Measurements from ENCODE around the gene SLC25A15. TPM values are rescaled to one million over a fixed set of nuclear protein-coding genes. Genes with fewer than 3 reads are reported as not detected.
"Not testable (repeated sequence)": the region's sequence is repeated elsewhere in the genome, so short reads cannot be mapped to it uniquely, and the experiment has no call there.

The SLC25A15 gene
- total RNA-seq, 2 donors from 2014 or later: 18.0 to 19.2 TPM

- peak; percentile 35 to 65 for ATAC-seq
- peak overlapping the region; percentile 90 to 99 for H3K27ac Mint-ChIP-seq
These were observed 12.1 kb upstream of the SLC25A15 start for GRCh38 chr13:40777166-40777808.

GRCh38 chr13:40777809-40778175 is 11.6 kb upstream of the SLC25A15 start:
- ATAC-seq (no peak), DNase-seq (ENCODE audit: low spot score in 2 of 2) (no peak)
- H3K9me3 Mint-ChIP-seq: no peaks in the 10 kb centered on the region
- peak overlapping the region; percentile 90 to 99 for H3K27ac Mint-ChIP-seq
- H3K36me3 Mint-ChIP-seq: no peaks in the 10 kb centered on the region

More at GRCh38 chr13:40777166-40777808, 12.1 kb upstream of the SLC25A15 start:
- Mint-ChIP-seq H3K36me3 (no peaks in the 10 kb centered on the region), H3K9me3 (no peaks in the 10 kb centered on the region)
- peak in 1 of 2 donors; percentile 43 for DNase-seq (ENCODE audit: low spot score in 2 of 2)

- DNase-seq (ENCODE audit: low spot score in 2 of 2) (no peak), ATAC-seq (no peak)
- no peaks in the 10 kb centered on the region for H3K36me3 Mint-ChIP-seq
- H3K27ac Mint-ChIP-seq: peak overlapping the region; percentile 11 to 63
- H3K9me3 Mint-ChIP-seq: no peaks in the 10 kb centered on the region
These were observed 10.4 kb upstream of the SLC25A15 start for GRCh38 chr13:40779049-40779448.

- ATAC-seq (no peak), DNase-seq (ENCODE audit: low spot score in 2 of 2) (no peak)
- Mint-ChIP-seq H3K27ac (no peak overlapping the region), H3K36me3 (no peaks in the 10 kb centered on the region), H3K9me3 (no peaks in the 10 kb centered on the region)
These were observed 9.6 kb upstream of the SLC25A15 start for GRCh38 chr13:40779796-40780285.

- Mint-ChIP-seq H3K27ac (no peak overlapping the region), H3K36me3 (no peaks in the 10 kb centered on the region), H3K9me3 (no peaks in the 10 kb centered on the region)
- no peak for DNase-seq (ENCODE audit: low spot score in 2 of 2)
- ATAC-seq: no peak
These were observed 8.5 kb upstream of the SLC25A15 start for GRCh38 chr13:40780822-40781401.

GRCh38 chr13:40781717-40782116 is 7.7 kb upstream of the SLC25A15 start:
- H3K36me3 Mint-ChIP-seq: no peaks in the 10 kb centered on the region
- H3K9me3 Mint-ChIP-seq: no peaks in the 10 kb centered on the region
- H3K27ac Mint-ChIP-seq: peak overlapping the region in 1 of 2 donors; percentile 22
- ATAC-seq (no peak), DNase-seq (ENCODE audit: low spot score in 2 of 2) (no peak)

- H3K36me3 Mint-ChIP-seq; H3K27ac Mint-ChIP-seq; ATAC-seq; H3K9me3 Mint-ChIP-seq; DNase-seq (ENCODE audit: low spot score in 2 of 2): not testable (repeated sequence)
These were observed 6.4 kb upstream of the SLC25A15 start for GRCh38 chr13:40782971-40783370.

GRCh38 chr13:40784540-40784939 is 4.9 kb upstream of the SLC25A15 start:
- ATAC-seq (no peak), DNase-seq (ENCODE audit: low spot score in 2 of 2) (no peak)
- no peaks in the 10 kb centered on the region for H3K36me3 Mint-ChIP-seq
- H3K9me3 Mint-ChIP-seq: no peaks in the 10 kb centered on the region
- H3K27ac Mint-ChIP-seq: no peak overlapping the region

- DNase-seq (ENCODE audit: low spot score in 2 of 2) (no peak), ATAC-seq (peak; percentile 30 to 73)
- Mint-ChIP-seq H3K9me3 (no peaks in the 10 kb centered on the region), H3K36me3 (no peaks in the 10 kb centered on the region), H3K27ac (peak overlapping the region; percentile 15 to 73)
These were observed 2.8 kb upstream of the SLC25A15 start for GRCh38 chr13:40786568-40786996.

- ATAC-seq: peak in 1 of 2 donors; percentile 15
- no peaks in the 10 kb centered on the region for H3K9me3 Mint-ChIP-seq
- H3K27ac Mint-ChIP-seq: peak overlapping the region in 1 of 2 donors; percentile 73
- no peak for DNase-seq (ENCODE audit: low spot score in 2 of 2)
- H3K36me3 Mint-ChIP-seq: peaks cover 0 to 2% of the 10 kb centered on the region in 2 donors
These were observed 2.3 kb upstream of the SLC25A15 start for GRCh38 chr13:40787062-40787461.

- DNase-seq (ENCODE audit: low spot score in 2 of 2): not testable (repeated sequence)
These were observed 704 bp upstream of the SLC25A15 start for GRCh38 chr13:40788540-40789274.

GRCh38 chr13:40790154-40790616 is 774 bp downstream of the SLC25A15 start:
- Mint-ChIP-seq H3K9me3 (no peaks in the 10 kb centered on the region), H3K27ac (peak overlapping the region in 1 of 2 donors; percentile 60)
- ATAC-seq: no peak

More at GRCh38 chr13:40788540-40789274, 704 bp upstream of the SLC25A15 start:
- H3K36me3 Mint-ChIP-seq, ATAC-seq, H3K9me3 Mint-ChIP-seq: not testable (repeated sequence)
- H3K27ac Mint-ChIP-seq: peak overlapping the region; percentile 73 to 82

GRCh38 chr13:40792284-40793051 is 3.1 kb downstream of the SLC25A15 start:
- Mint-ChIP-seq H3K9me3 (no peaks in the 10 kb centered on the region), H3K27ac (peak overlapping the region in 1 of 2 donors; percentile 13), H3K36me3 (peaks cover 0 to 5% of the 10 kb centered on the region in 2 donors)
- ATAC-seq: no peak
- DNase-seq (ENCODE audit: low spot score in 2 of 2): no peak

More at GRCh38 chr13:40790154-40790616, 774 bp downstream of the SLC25A15 start:
- peaks cover 0 to 5% of the 10 kb centered on the region in 2 donors for H3K36me3 Mint-ChIP-seq
- DNase-seq (ENCODE audit: low spot score in 2 of 2): no peak

- DNase-seq (ENCODE audit: low spot score in 2 of 2) (no peak), ATAC-seq (no peak)
- H3K36me3 Mint-ChIP-seq: peaks cover 0 to 5% of the 10 kb centered on the region in 2 donors
- no peaks in the 10 kb centered on the region for H3K9me3 Mint-ChIP-seq
- no peak overlapping the region for H3K27ac Mint-ChIP-seq
These were observed 3.9 kb downstream of the SLC25A15 start for GRCh38 chr13:40793339-40793738.

- no peak for DNase-seq (ENCODE audit: low spot score in 2 of 2)
- H3K27ac Mint-ChIP-seq: peak overlapping the region in 1 of 2 donors; percentile 76
These were observed 5.3 kb downstream of the SLC25A15 start for GRCh38 chr13:40794414-40795368.

More at GRCh38 chr13:40794414-40795368, 5.3 kb downstream of the SLC25A15 start:
- peak in 1 of 2 donors; percentile 57 for ATAC-seq
- H3K36me3 Mint-ChIP-seq: peaks cover 11 to 13% of the 10 kb centered on the region in 2 donors
- no peaks in the 10 kb centered on the region for H3K9me3 Mint-ChIP-seq
